Smooth muscle cell (in vitro differentiated cells): Measurements from ENCODE around the gene PSMD1. TPM values are rescaled to one million over a fixed set of nuclear protein-coding genes. Genes with fewer than 3 reads are reported as not detected.

Experiments
- DNase-seq: peaks from one replicate; lab custom pipeline; 2025; ENCODE audit not compliant: unreplicated experiment; lab: John Stamatoyannopoulos, UW
- H2AFZ ChIP-seq: fragments of 200-600 bp; sonication (generic); 2 replicates; pipeline ENCODE4 v1.6.0; 2016; ENCODE audit warnings: antibody characterized with exemption, low read depth, mild to moderate bottlenecking
- H3F3A ChIP-seq: fragments of 200-600 bp; sonication (generic); 2 replicates; pipeline ENCODE4 v1.6.0; 2017; ENCODE audit warnings: antibody characterized with exemption, low read depth
- H3K27ac ChIP-seq: fragments of 200-600 bp; sonication (generic); 2 replicates; pipeline ENCODE4 v1.5.1; 2016; ENCODE audit warnings: low read depth, mild to moderate bottlenecking
- H3K27me3 ChIP-seq: fragments of 200-600 bp; sonication (generic); 2 replicates; pipeline ENCODE4 v1.6.1; 2016; ENCODE audit warnings: low read depth, mild to moderate bottlenecking
- H3K36me3 ChIP-seq: fragments of 200-600 bp; sonication (generic); 2 replicates; pipeline ENCODE4 v1.5.1; 2016; ENCODE audit warnings: low read depth
- H3K4me1 ChIP-seq: fragments of 200-600 bp; sonication (generic); 2 replicates; pipeline ENCODE4 v1.5.1; 2016; ENCODE audit warnings: low read depth
- H3K4me2 ChIP-seq: fragments of 200-600 bp; sonication (generic); 2 replicates; pipeline ENCODE4 v1.6.0; 2016; ENCODE audit warnings: mild to moderate bottlenecking
- H3K4me3 ChIP-seq: fragments of 200-600 bp; sonication (generic); 2 replicates; pipeline ENCODE4 v1.5.1; 2016; ENCODE audit warnings: mild to moderate bottlenecking
- H3K79me2 ChIP-seq: fragments of 200-600 bp; sonication (generic); 2 replicates; pipeline ENCODE4 v1.6.0; 2016; ENCODE audit warnings: low read depth, mild to moderate bottlenecking
- H3K9ac ChIP-seq: fragments of 200-600 bp; sonication (generic); 2 replicates; pipeline ENCODE4 v1.6.0; 2016; ENCODE audit warnings: low read depth
- H3K9me3 ChIP-seq: fragments of 200-600 bp; sonication (generic); replicated peaks from 2 replicates; pipeline ENCODE4 v1.5.1; 2016; ENCODE audit warnings: low read depth
- H4K20me1 ChIP-seq: fragments of 200-600 bp; sonication (generic); 2 replicates; pipeline ENCODE4 v1.6.0; 2016; ENCODE audit warnings: low read depth
- WGBS: methylation state at CpG from one replicate; pipeline ENCODE4 v1.1.7; 2016; ENCODE audit warnings: low lambda C conversion rate; 5-methylcytosine and 5-hydroxymethylcytosine counted together
- polyA plus RNA-seq: library from polyadenylated mRNA; unstranded; fragments of >200 nt; fragmentation: Nextera tagmentation; extraction: Ambion mirVana; gene quantifications from 2 replicates; pipeline ENCODE4 v1.2.1, GENCODE V29; 2016
- total RNA-seq: library from RNA; depleted of rRNA; stranded (reverse); fragments of >200 nt; gene quantifications from 2 replicates; pipeline ENCODE4 v1.2.3, GENCODE V29; 2014
- TF ChIP-seq, protein P1 (sequence below): fragments of 200-600 bp; sonication (generic); IDR thresholded peaks from 2 replicates; pipeline ENCODE4 v1.5.1; 2017; ENCODE audit warnings: borderline replicate concordance, mild to moderate bottlenecking, antibody characterized with exemption; ENCODE audit not compliant: insufficient read depth, poor library complexity, severe bottlenecking

The PSMD1 gene
- total and polyA plus RNA-seq, 2 experiments from 2014 or later: 95.7 to 99.7 TPM

DNA sequence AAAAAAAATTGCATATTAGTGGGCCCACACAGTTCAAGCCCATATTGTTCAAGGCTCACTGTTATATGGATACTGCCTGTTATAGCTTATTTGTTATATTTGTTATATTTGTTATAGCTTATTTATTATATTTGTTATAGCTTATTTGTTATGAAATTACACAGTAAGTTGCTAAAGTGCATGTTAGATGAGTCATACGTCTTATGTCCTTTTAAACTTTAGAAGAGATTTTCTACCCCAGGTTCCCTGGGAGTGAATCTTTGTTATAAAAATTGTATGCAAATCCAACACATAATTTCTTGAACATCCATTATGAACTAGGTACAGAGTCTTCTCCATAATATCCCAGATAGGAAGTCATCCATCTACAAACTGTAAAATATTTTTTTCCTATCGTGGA, 46.1 kb downstream of the PSMD1 start:
- peaks cover 16% of the 10 kb centered on the region for H3K36me3 ChIP-seq
- peak overlapping the region; percentile 57 for H3K27ac ChIP-seq
- no peak for DNase-seq
- H3K79me2 ChIP-seq: peaks cover 22% of the 10 kb centered on the region
- no peak overlapping the region for H2AFZ ChIP-seq
- H3K4me3 ChIP-seq: no peak overlapping the region
- H3K9ac ChIP-seq: no peak overlapping the region
- no peak overlapping the region for H3K4me2 ChIP-seq
- WGBS: 88% methylated on average over 2 of the region's 2 CpGs
- no peaks in the 10 kb centered on the region for H4K20me1 ChIP-seq
- H3K27me3 ChIP-seq: no peaks in the 10 kb centered on the region
- peaks cover 10% of the 10 kb centered on the region for H3F3A ChIP-seq
- H3K9me3 ChIP-seq: peaks cover 3% of the 10 kb centered on the region
- TF ChIP-seq, protein P1, sequence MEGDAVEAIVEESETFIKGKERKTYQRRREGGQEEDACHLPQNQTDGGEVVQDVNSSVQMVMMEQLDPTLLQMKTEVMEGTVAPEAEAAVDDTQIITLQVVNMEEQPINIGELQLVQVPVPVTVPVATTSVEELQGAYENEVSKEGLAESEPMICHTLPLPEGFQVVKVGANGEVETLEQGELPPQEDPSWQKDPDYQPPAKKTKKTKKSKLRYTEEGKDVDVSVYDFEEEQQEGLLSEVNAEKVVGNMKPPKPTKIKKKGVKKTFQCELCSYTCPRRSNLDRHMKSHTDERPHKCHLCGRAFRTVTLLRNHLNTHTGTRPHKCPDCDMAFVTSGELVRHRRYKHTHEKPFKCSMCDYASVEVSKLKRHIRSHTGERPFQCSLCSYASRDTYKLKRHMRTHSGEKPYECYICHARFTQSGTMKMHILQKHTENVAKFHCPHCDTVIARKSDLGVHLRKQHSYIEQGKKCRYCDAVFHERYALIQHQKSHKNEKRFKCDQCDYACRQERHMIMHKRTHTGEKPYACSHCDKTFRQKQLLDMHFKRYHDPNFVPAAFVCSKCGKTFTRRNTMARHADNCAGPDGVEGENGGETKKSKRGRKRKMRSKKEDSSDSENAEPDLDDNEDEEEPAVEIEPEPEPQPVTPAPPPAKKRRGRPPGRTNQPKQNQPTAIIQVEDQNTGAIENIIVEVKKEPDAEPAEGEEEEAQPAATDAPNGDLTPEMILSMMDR: no peak
- no peaks in the 10 kb centered on the region for H3K4me1 ChIP-seq

DNA sequence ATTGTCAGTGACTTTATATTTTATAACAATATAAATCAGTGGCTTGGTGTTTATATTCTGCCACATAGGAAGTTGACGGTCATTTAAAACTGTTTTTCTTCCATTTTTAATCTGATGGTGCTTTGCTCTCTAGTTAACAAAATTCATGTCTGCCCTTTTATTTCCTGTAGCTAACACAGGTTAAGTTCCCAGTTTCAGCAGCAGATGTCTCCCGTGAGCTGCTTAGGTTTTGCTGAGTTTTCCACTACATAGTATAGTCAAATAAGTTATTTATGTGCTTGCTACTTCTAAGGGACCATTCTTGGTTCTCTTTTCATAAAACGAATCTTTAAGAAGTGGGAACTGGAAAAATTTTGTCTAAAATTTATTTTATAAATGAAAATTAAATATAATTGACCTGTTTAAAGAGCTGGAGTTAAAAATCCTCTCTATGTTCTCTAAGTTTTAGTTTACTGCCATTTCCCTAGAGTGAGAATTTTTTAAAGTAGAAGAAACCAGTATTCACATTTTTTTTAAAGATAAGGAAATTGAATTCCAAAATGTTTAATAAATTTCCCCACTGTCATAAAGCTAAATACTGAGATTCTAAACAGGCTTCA, 47.5 kb downstream of the PSMD1 start:
- DNase-seq: no peak
- peaks cover 3% of the 10 kb centered on the region for H3K9me3 ChIP-seq
- H3K36me3 ChIP-seq: peaks cover 9% of the 10 kb centered on the region
- H3K4me3 ChIP-seq: no peak overlapping the region
- peaks cover 10% of the 10 kb centered on the region for H3F3A ChIP-seq
- no peaks in the 10 kb centered on the region for H4K20me1 ChIP-seq
- no peak overlapping the region for H3K27ac ChIP-seq
- 34% methylated on average over 3 of the region's 3 CpGs for WGBS
- no peak overlapping the region for H3K4me2 ChIP-seq
- H3K79me2 ChIP-seq: peaks cover 19% of the 10 kb centered on the region
- no peaks in the 10 kb centered on the region for H3K27me3 ChIP-seq
- H3K9ac ChIP-seq: no peak overlapping the region
- H2AFZ ChIP-seq: no peak overlapping the region
- H3K4me1 ChIP-seq: no peaks in the 10 kb centered on the region
- TF ChIP-seq, protein P1: peak; percentile 78

DNA sequence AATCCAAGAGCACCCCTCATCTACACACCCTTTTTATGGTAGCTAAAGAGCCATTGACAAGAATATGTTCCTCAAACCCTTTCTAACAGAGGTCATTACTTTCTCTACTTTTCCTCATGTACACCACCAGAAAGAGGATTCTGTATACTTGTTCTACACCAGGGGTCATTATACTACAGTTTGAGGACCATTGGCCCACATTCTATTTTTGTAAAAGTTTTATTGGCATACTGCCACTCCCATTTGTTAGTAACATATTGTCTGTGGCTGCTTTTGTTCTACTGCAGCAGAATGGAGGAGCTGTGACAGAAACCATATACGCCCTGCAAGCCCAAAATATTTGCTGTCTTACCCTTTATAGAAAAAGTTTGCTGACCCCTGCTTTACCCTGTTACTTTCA, 53.9 kb downstream of the PSMD1 start:
- Histone ChIP-seq H3K4me3 (no peak overlapping the region), H3K9ac (no peak overlapping the region), H2AFZ (no peak overlapping the region), H3K27me3 (no peaks in the 10 kb centered on the region), H3K9me3 (no peaks in the 10 kb centered on the region), H3K4me2 (no peak overlapping the region), H3K36me3 (no peaks in the 10 kb centered on the region), H3K79me2 (peaks cover 8% of the 10 kb centered on the region), H4K20me1 (no peaks in the 10 kb centered on the region), H3F3A (no peaks in the 10 kb centered on the region), H3K27ac (no peak overlapping the region), H3K4me1 (no peaks in the 10 kb centered on the region)
- WGBS: 84% methylated on average over 1 of the region's 1 CpG
- DNase-seq: no peak
- TF ChIP-seq, protein P1: peak; percentile 7

DNA sequence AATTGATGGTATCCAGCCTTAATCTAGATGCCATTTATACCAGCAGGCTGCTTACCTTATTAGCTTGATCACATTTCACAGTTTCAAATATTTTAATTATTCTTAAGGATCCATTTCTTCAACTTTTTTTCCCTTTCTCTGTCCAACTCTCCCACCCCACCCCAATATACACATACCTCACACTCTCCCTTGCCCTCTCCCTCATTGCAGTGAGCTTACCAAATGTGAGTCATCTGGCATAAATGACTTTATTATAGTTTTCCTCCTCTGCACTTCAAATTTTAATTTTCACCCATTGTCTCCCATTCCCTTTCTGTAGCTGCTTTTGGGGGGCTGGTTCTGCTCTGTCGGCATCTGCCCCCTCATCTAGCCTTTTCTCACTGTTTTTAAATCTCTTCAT, 55.3 kb downstream of the PSMD1 start:
- Histone ChIP-seq H3K4me3 (no peak overlapping the region), H3K4me1 (no peaks in the 10 kb centered on the region), H3K9ac (no peak overlapping the region), H2AFZ (no peak overlapping the region), H3K9me3 (no peaks in the 10 kb centered on the region), H4K20me1 (no peaks in the 10 kb centered on the region), H3F3A (no peaks in the 10 kb centered on the region), H3K36me3 (no peaks in the 10 kb centered on the region), H3K79me2 (peaks cover 4% of the 10 kb centered on the region), H3K27me3 (no peaks in the 10 kb centered on the region), H3K4me2 (peak overlapping the region; percentile 56), H3K27ac (peak overlapping the region; percentile 25)
- no peak for DNase-seq
- TF ChIP-seq, protein P1: no peak
- WGBS: 96% methylated on average over 1 of the region's 1 CpG
